Adrenal gland (tissue), 12 donors: ENCODE measurements around the gene ERBB2. TPM values are rescaled to one million over a fixed set of nuclear protein-coding genes. Genes with fewer than 3 reads are reported as not detected.

Source experiments
- DNase-seq, 7 donors: peaks; one replicate each; pipeline ENCODE4 v3.0.0-alpha.2; 2019 to 2020
- H3K27ac ChIP-seq, 5 donors: fragments of 200-600 bp; sonication (generic) in 4 of 5; 1 replicate in 3 of 5; 2 replicates in 2 of 5; pipeline versions ENCODE4 v1.5.1 to v1.8.0; 2016 to 2020; ENCODE audit warnings: mild to moderate bottlenecking in 1 of 5
- H3K27me3 ChIP-seq: fragments of 200-600 bp; 2 replicates; pipeline ENCODE4 v1.8.0; 2021
- H3K36me3 ChIP-seq, 2 donors: fragments of 200-600 bp; replicated peaks in 1 of 2; 1 replicate in 1 of 2; 2 replicates in 1 of 2; pipeline versions ENCODE4 v1.5.1 to v1.8.0; 2018 to 2022
- H3K4me1 ChIP-seq, 2 donors: fragments of 200-600 bp; replicated peaks in 1 of 2; 1 replicate in 1 of 2; 2 replicates in 1 of 2; pipeline versions ENCODE4 v1.5.1 to v1.8.0; 2018 to 2021
- H3K4me3 ChIP-seq, 4 donors: fragments of 200-600 bp; sonication (generic) in 3 of 4; one replicate each; pipeline ENCODE4 v1.5.1; 2016 to 2018
- H3K9me3 ChIP-seq, 3 donors: fragments of 200-600 bp; sonication (generic) in 1 of 3; replicated peaks in 1 of 3; 1 replicate in 2 of 3; 2 replicates in 1 of 3; pipeline versions ENCODE4 v1.5.1 to v1.8.0; 2016 to 2021
- POLR2A ChIP-seq, 2 donors: fragments of 450-650 bp; IDR thresholded peaks; one replicate each; pipeline ENCODE4 v1.6.1; 2017; ENCODE audit warnings: antibody characterized with exemption in 2 of 2, mild to moderate bottlenecking in 2 of 2, moderate library complexity in 1 of 2
- WGBS, 4 donors: extraction: QIAGEN DNeasy Blood & Tissue Kit in 2 of 4; methylation state at CpG; one replicate each; pipeline versions ENCODE4 v1.1.5 to v1.1.7; 2013 to 2017; 5-methylcytosine and 5-hydroxymethylcytosine counted together
- intact Hi-C, 2 donors: fragments of 100-400 bp; cut with DNase I; formaldehyde crosslinking; loops; one replicate each; pipeline versions ENCODE4 v1.14.1 to v1.15.0; 2022 to 2023
- polyA plus RNA-seq, 3 donors: library from polyadenylated mRNA; stranded (reverse); fragments of 200-250 nt in 2 of 3; fragments of 350-450 nt in 1 of 3; fragmentation: Illumina TruSeq in 1 of 3; extraction: RNeasy Lipid Tissue Mini Kit (QIAGEN cat#74804) in 1 of 3; gene quantifications; one replicate each; pipeline ENCODE4 v1.2.3, GENCODE V29; 2013 to 2014
- total RNA-seq, 9 donors: library from RNA; depleted of rRNA in 4 of 9; stranded (reverse); fragments of >200 nt in 4 of 9; fragments of 120-200 nt in 1 of 9; fragmentation: NEBNext Ultra II Directional in 1 of 9; extraction: Animal tissue kit (Norgen Biotek cat#: 25700) in 1 of 9; gene quantifications; one replicate each; pipeline versions ENCODE4 v1.1.0 to v1.2.4, GENCODE V29; 2013 to 2023
- TF ChIP-seq, protein P1 (sequence below), 6 experiments: fragments of 450-650 bp in 4 of 6; fragments of 200-600 bp in 2 of 6; sonication (generic) in 1 of 6; IDR thresholded peaks; 1 replicate in 5 of 6; 2 replicates in 1 of 6; pipeline versions ENCODE4 v1.5.1 to v1.8.0; 2016 to 2021; ENCODE audit warnings: antibody characterized with exemption in 6 of 6, mild to moderate bottlenecking in 2 of 6, moderate library complexity in 1 of 6
- donor health status: healthy with polysubstance abuse.
- donor health status: Bipolar disorder and iron deficiency.
- donor health status: DM: yes; HTN: yes; CAD: no.
- donor health status: DM: no; HTN: no; CAD: no.
- donor health status: DM: no; HTN: no; CAD: no.
- donor health status: DM: yes; HTN: yes; CAD: no.

The ERBB2 gene
- total and polyA plus RNA-seq, 12 donors = 4.8 to 16.9 (median 11.9) TPM

DNA sequence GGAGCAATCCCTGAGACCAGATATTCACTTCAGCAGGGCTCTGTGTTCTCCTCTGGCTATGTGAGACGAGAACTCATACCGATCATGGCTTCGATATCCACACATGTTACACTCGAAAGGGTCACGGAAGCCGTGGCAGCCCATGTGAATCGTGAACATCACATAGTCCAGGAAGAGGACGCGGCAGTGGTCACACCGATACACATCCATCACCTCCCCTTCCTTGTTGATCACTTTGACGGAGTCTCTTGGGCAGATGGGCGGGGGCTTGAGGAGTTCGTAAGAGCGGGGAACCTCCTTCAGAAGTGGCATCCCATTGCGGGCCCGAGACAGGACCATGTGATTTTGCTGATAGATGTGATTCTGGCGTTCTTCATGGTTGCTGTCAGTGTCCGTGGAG, 65.9 kb downstream of the ERBB2 start:
- H3K4me3 ChIP-seq = no peak overlapping the region
- TF ChIP-seq POLR2A (IDR thresholded peaks at IDR 0.05) = no peak
- TF ChIP-seq, protein P1, sequence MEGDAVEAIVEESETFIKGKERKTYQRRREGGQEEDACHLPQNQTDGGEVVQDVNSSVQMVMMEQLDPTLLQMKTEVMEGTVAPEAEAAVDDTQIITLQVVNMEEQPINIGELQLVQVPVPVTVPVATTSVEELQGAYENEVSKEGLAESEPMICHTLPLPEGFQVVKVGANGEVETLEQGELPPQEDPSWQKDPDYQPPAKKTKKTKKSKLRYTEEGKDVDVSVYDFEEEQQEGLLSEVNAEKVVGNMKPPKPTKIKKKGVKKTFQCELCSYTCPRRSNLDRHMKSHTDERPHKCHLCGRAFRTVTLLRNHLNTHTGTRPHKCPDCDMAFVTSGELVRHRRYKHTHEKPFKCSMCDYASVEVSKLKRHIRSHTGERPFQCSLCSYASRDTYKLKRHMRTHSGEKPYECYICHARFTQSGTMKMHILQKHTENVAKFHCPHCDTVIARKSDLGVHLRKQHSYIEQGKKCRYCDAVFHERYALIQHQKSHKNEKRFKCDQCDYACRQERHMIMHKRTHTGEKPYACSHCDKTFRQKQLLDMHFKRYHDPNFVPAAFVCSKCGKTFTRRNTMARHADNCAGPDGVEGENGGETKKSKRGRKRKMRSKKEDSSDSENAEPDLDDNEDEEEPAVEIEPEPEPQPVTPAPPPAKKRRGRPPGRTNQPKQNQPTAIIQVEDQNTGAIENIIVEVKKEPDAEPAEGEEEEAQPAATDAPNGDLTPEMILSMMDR (IDR thresholded peaks at IDR 0.05) = no peak
- intact Hi-C loops = no loop called here
- H3K4me1 ChIP-seq = no peaks in the 10 kb centered on the region
- no peaks in the 10 kb centered on the region for H3K9me3 ChIP-seq
- no peak overlapping the region for H3K27ac ChIP-seq
- no peak for DNase-seq
- H3K27me3 ChIP-seq = peaks cover 13% of the 10 kb centered on the region
- no peaks in the 10 kb centered on the region for H3K36me3 ChIP-seq
- WGBS, 4 donors = 85 to 92% (median 90%) methylated on average over 18 of the region's 18 CpGs

DNA sequence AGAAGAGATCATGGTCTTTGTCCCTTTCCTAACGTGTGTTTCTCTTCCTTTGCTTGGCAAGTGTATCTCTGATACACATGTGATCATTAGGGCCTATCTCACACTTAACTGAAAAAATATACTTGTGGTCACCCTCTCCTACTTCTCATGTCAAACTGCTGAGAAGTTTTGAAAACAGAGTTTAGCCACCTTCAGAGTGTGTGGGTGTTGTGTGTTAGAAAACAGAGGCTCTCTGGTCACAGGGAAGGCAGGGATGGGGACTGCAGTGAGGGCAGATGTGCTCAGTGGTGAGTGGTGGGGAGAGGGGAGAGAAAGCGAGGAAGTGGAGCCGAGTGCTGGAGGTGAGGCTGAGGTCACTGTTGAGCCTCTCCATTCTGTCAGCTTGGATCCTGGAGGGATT, 67.3 kb downstream of the ERBB2 start:
- Histone ChIP-seq H3K4me1 (no peaks in the 10 kb centered on the region), H3K9me3 (no peaks in the 10 kb centered on the region), H3K4me3 (no peak overlapping the region), H3K27ac (no peak overlapping the region), H3K36me3 (no peaks in the 10 kb centered on the region), H3K27me3 (peaks cover 13% of the 10 kb centered on the region)
- DNase-seq = no peak
- 57 to 76% (median 67%) methylated on average over 3 of the region's 3 CpGs for WGBS, 4 donors
- intact Hi-C loops = no loop called here
- TF ChIP-seq, protein P1 (IDR thresholded peaks at IDR 0.05) = no peak
- TF ChIP-seq POLR2A (IDR thresholded peaks at IDR 0.05) = no peak

DNA sequence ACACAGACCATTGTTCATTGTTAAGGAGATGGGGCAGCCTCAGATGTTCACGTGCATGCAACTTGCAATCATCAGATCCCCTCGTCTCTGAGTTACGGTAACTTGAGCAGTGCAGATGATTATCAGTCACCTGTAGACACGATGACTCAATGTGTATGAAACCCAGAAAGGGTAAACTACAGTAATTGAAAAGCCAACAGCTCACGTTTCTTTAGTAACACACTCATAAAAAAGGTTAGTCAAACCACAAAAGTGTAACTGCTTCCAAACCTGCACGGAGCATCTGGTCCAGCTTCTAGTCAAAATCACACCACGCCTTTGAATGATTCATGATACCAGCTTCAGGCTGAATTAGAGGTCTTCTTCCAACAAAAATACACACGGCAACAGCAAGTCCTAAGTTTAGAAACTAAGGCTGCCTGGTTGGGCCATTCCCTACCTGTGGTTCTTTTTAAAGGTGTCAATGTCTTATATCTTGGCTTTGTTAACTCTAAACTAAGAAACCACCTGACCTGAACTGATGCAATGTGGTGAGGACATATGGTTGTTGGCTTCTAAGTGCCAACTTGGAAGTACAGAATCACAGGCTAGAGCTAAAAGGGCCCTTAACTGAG, 70.2 kb downstream of the ERBB2 start:
- intact Hi-C loops = no loop called here
- 66 to 83% (median 79%) methylated on average over 8 of the region's 8 CpGs for WGBS, 4 donors
- no peaks in the 10 kb centered on the region for H3K9me3 ChIP-seq
- peaks cover 6% of the 10 kb centered on the region for H3K27me3 ChIP-seq
- H3K27ac ChIP-seq = no peak overlapping the region
- no peaks in the 10 kb centered on the region for H3K4me1 ChIP-seq
- no peak for TF ChIP-seq POLR2A (IDR thresholded peaks at IDR 0.05)
- TF ChIP-seq, protein P1 (IDR thresholded peaks at IDR 0.05) = no peak
- DNase-seq = no peak
- no peak overlapping the region for H3K4me3 ChIP-seq
- no peaks in the 10 kb centered on the region for H3K36me3 ChIP-seq

DNA sequence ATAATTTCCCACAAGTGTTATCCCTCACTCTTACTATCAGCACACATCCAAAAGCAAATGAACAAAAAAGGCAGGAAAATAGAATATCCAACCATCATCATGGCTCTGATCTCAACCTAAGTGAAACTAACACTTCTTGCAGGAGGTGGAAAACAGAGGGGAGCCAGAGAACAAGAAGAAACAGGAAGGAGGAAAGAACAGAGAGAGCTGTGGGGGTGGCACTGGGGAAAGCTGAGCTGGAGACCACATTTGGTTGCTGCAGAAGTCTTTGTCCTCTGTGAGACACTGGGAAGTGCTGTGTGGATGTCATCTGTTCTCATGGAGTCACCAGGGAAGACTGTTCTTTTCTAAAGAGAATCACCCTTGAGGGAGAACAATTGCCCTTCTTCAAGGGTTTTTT, 72.6 kb downstream of the ERBB2 start:
- TF ChIP-seq, protein P1 (IDR thresholded peaks at IDR 0.05) = no peak
- TF ChIP-seq POLR2A (IDR thresholded peaks at IDR 0.05) = no peak
- H3K9me3 ChIP-seq = no peaks in the 10 kb centered on the region
- no peak overlapping the region for H3K27ac ChIP-seq
- intact Hi-C loops = no loop called here
- H3K4me1 ChIP-seq = no peaks in the 10 kb centered on the region
- peaks cover 14% of the 10 kb centered on the region for H3K27me3 ChIP-seq
- no peaks in the 10 kb centered on the region for H3K36me3 ChIP-seq
- no peak for DNase-seq
- no peak overlapping the region for H3K4me3 ChIP-seq
